Transverse colon (tissue), 4 donors: ENCODE measurements around the gene OR56B4.

ENCODE experiments used
- CTCF ChIP-seq, 5 experiments: fragments of 200-600 bp in 3 of 5; fragments of 450-650 bp in 2 of 5; sonication (generic) in 3 of 5; IDR thresholded peaks; 1 replicate in 2 of 5; 2 replicates in 3 of 5; pipeline ENCODE4 v1.5.1; 2016 to 2017; ENCODE audit warnings: antibody characterized with exemption in 5 of 5, inconsistent platforms in 3 of 5, mild to moderate bottlenecking in 2 of 5, moderate library complexity in 1 of 5
- POLR2A ChIP-seq: fragments of 450-650 bp; IDR thresholded peaks from one replicate; pipeline ENCODE4 v1.6.1; 2016; ENCODE audit warnings: antibody characterized with exemption, mild to moderate bottlenecking, moderate library complexity
- POLR2AphosphoS5 ChIP-seq, 3 donors: sonication (generic); formaldehyde crosslinking; IDR thresholded peaks; one replicate each; pipeline ENCODE4 v1.6.1; 2016; ENCODE audit warnings: antibody characterized with exemption in 3 of 3

- TF ChIP-seq CTCF (IDR thresholded peaks at IDR 0.05): no peak
- TF ChIP-seq POLR2A: no peak
- TF ChIP-seq POLR2AphosphoS5 (IDR thresholded peaks at IDR 0.05): no peak
These were observed 11.7 kb upstream of the OR56B4 start for GRCh38 chr11:6095798-6096197.
